Amygdala (tissue), 56 donors: ENCODE results near the gene NMB.
"Not testable (repeated sequence)": the region's sequence is repeated elsewhere in the genome, so short reads cannot be mapped to it uniquely, and the experiment has no call there.

Source experiments
- DNase-seq, 56 donors: peaks; one replicate each; lab custom pipeline; 2025; lab: John Stamatoyannopoulos, UW

Gene NMB

GRCh38 chr15:84657748-84658079 lies 285 bp downstream of the NMB start:
- no peak for DNase-seq

- DNase-seq, result no peak
Measured at GRCh38 chr15:84656972-84657371, 1.0 kb downstream of the NMB start.

GRCh38 chr15:84654689-84655453 lies 3.1 kb downstream of the NMB start:
- DNase-seq, result peak; percentile 1 to 89 (median 73)

- DNase-seq, result peak; percentile 71 to 99 (median 97)
Measured at GRCh38 chr15:84653910-84654688, 3.9 kb downstream of the NMB start, which contains the start of gene WDR73. WDR73 (minus strand) TSS chr15:84654283; CDS start chr15:84654274, 9 bp downstream.

- DNase-seq, result peak in 3 of 56 donors; percentile 54 to 58 (median 57)
Measured at GRCh38 chr15:84653584-84653909, 4.5 kb downstream of the NMB start.

GRCh38 chr15:84649706-84650105 lies 8.3 kb downstream of the NMB start:
- DNase-seq, result no peak

GRCh38 chr15:84648539-84648938 lies 9.5 kb downstream of the NMB start:
- DNase-seq, result no peak

- no peak for DNase-seq
Measured at GRCh38 chr15:84647726-84648125, 10.3 kb downstream of the NMB start.

- DNase-seq, result no peak
Measured at GRCh38 chr15:84645997-84646396, 12.0 kb downstream of the NMB start.

- peak in 4 of 56 donors; percentile 5 to 17 (median 11) for DNase-seq
Measured at GRCh38 chr15:84645496-84645895, 12.5 kb downstream of the NMB start.

GRCh38 chr15:84643838-84644237 lies 14.2 kb downstream of the NMB start:
- DNase-seq, result no peak

GRCh38 chr15:84642640-84643039 lies 15.4 kb downstream of the NMB start:
- DNase-seq, result not testable (repeated sequence)

GRCh38 chr15:84641871-84642270 lies 16.1 kb downstream of the NMB start:
- not testable (repeated sequence) for DNase-seq

GRCh38 chr15:84638103-84638502 lies 19.9 kb downstream of the NMB start:
- peak in 8 of 56 donors; percentile 6 to 41 (median 32) for DNase-seq

- no peak for DNase-seq
Measured at GRCh38 chr15:84634228-84634837, 23.7 kb downstream of the NMB start.

- DNase-seq, result peak in 45 of 56 donors; percentile 14 to 81 (median 60)
Measured at GRCh38 chr15:84633311-84634227, 24.4 kb downstream of the NMB start.

- DNase-seq, result no peak
Measured at GRCh38 chr15:84631706-84632272, 26.2 kb downstream of the NMB start.

GRCh38 chr15:84629033-84629432 lies 29.0 kb downstream of the NMB start:
- no peak for DNase-seq

GRCh38 chr15:84625123-84625522 lies 32.9 kb downstream of the NMB start:
- no peak for DNase-seq

GRCh38 chr15:84624359-84624758 lies 33.6 kb downstream of the NMB start:
- DNase-seq, result no peak
